HEK293 (cell line): ENCODE measurements around the gene EBF4.

Experiments used
- YY1 ChIP-seq: fragments of 450-650 bp; formaldehyde crosslinking; IDR thresholded peaks from 2 replicates; pipeline ENCODE4 v1.5.1; 2018; ENCODE audit warnings: missing biosample characterization, missing genetic modification characterization
- ZNF660 ChIP-seq: fragments of 450-650 bp; IDR thresholded peaks from 2 replicates; pipeline ENCODE4 v1.5.1; 2018; ENCODE audit warnings: missing biosample characterization, mild to moderate bottlenecking, missing genetic modification characterization
- TF ChIP-seq, protein P1 (sequence below): fragments of 450-650 bp; formaldehyde crosslinking; IDR thresholded peaks from 2 replicates; pipeline ENCODE4 v1.5.1; 2016; ENCODE audit warnings: missing biosample characterization, missing genetic modification characterization

DNA sequence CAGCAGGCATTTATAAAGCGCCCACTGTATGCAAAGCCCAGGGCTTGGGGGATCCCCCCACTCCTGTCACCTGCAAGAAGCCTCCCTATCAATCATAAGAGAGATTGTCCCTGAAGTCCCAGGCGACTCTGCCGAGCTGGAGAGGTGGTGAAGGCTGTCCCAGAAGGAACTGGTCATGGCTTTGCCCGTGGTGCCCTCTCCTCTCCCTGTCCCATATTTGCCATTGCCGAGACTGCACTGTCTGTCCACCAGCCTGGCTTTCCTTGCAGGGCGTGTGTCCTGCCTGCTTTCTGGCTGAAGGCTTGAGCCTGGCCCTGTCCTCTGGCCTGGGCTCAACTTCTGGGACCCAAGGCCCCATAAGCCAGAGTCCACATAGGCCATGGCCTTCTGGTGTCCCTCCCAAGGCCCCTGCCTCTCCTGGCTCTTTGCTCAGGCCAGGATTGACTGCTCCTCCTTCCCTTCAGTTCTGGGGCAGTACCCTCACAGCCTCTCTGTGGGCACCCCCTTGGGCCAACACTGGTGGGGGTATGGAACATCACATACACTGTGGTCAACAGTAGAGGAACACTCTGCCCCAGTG is 61.0 kb downstream of the EBF4 start:
- TF ChIP-seq YY1: no peak
- TF ChIP-seq ZNF660 (tag by site-specific recombination): no peak
- TF ChIP-seq, protein P1, sequence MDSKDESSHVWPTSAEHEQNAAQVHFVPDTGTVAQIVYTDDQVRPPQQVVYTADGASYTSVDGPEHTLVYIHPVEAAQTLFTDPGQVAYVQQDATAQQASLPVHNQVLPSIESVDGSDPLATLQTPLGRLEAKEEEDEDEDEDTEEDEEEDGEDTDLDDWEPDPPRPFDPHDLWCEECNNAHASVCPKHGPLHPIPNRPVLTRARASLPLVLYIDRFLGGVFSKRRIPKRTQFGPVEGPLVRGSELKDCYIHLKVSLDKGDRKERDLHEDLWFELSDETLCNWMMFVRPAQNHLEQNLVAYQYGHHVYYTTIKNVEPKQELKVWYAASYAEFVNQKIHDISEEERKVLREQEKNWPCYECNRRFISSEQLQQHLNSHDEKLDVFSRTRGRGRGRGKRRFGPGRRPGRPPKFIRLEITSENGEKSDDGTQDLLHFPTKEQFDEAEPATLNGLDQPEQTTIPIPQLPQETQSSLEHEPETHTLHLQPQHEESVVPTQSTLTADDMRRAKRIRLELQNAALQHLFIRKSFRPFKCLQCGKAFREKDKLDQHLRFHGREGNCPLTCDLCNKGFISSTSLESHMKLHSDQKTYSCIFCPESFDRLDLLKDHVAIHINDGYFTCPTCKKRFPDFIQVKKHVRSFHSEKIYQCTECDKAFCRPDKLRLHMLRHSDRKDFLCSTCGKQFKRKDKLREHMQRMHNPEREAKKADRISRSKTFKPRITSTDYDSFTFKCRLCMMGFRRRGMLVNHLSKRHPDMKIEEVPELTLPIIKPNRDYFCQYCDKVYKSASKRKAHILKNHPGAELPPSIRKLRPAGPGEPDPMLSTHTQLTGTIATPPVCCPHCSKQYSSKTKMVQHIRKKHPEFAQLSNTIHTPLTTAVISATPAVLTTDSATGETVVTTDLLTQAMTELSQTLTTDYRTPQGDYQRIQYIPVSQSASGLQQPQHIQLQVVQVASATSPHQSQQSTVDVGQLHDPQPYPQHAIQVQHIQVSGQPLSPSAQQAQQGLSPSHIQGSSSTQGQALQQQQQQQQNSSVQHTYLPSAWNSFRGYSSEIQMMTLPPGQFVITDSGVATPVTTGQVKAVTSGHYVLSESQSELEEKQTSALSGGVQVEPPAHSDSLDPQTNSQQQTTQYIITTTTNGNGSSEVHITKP (tag by site-specific recombination): no peak
